Heart left ventricle (tissue), 13 donors: ENCODE results near the gene SKIC8.

Experiments
- POLR2A ChIP-seq, 2 donors: fragments of 450-650 bp; IDR thresholded peaks; one replicate each; pipeline ENCODE4 v1.6.1; 2017; ENCODE audit warnings: antibody characterized with exemption in 2 of 2, mild to moderate bottlenecking in 2 of 2, moderate library complexity in 2 of 2
- TF ChIP-seq, protein P1 (sequence below), 12 donors: fragments of 200-600 bp; sonication (generic) in 4 of 12; IDR thresholded peaks; one replicate each; pipeline versions ENCODE4 v1.5.0 to v1.8.0; 2018 to 2022; ENCODE audit warnings: antibody characterized with exemption in 12 of 12, mild to moderate bottlenecking in 5 of 12
- donor health status: ischemic (EF 13 %, LVEDD 7.1; RV severe dilation, severe dysfunction).
- donor health status: DM: no; HTN: yes; CAD: no.
- donor health status: DM: no; HTN: no; CAD: no.
- donor health status: ischemic (EF 25% LVEDD 6.9; RV normal size, moderate dysfunction).
- donor health status: ischemic (EF 25% LVEDD 5.7; RV mildly dilated, moderate dysfunction).
- donor health status: ischemic (EF 35%, LVEDD 5.7; RV mildly dilated, moderate dysfunction).
- donor health status: nonischemic (EF 11% LVEDD 7.7; RV severe dilation, severe dysfunction).
- donor health status: DM: yes; HTN: yes; CAD: no.
- donor health status: PGD.
- donor health status: ischemic (EF 29% LVEDD 5.4; RV normal size, mild dysfunction).
- donor health status: nonischemic (EF 23%, LVEDD 6.1; RV moderate dilation, normal function).

GRCh38 chr15:78257681-78258080 is 41.7 kb downstream of the SKIC8 start:
- TF ChIP-seq, protein P1, sequence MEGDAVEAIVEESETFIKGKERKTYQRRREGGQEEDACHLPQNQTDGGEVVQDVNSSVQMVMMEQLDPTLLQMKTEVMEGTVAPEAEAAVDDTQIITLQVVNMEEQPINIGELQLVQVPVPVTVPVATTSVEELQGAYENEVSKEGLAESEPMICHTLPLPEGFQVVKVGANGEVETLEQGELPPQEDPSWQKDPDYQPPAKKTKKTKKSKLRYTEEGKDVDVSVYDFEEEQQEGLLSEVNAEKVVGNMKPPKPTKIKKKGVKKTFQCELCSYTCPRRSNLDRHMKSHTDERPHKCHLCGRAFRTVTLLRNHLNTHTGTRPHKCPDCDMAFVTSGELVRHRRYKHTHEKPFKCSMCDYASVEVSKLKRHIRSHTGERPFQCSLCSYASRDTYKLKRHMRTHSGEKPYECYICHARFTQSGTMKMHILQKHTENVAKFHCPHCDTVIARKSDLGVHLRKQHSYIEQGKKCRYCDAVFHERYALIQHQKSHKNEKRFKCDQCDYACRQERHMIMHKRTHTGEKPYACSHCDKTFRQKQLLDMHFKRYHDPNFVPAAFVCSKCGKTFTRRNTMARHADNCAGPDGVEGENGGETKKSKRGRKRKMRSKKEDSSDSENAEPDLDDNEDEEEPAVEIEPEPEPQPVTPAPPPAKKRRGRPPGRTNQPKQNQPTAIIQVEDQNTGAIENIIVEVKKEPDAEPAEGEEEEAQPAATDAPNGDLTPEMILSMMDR (IDR thresholded peaks at IDR 0.05): no peak
- TF ChIP-seq POLR2A (IDR thresholded peaks at IDR 0.05): no peak
